GM23248 (cell line): ENCODE results near the gene EFCC1.

Experiments used
- EZH2 ChIP-seq: fragments of 200-600 bp; sonication (generic); IDR thresholded peaks from 2 replicates; pipeline ENCODE4 v1.6.1; 2018; ENCODE audit warnings: antibody characterized with exemption, mild to moderate bottlenecking; ENCODE audit not compliant: insufficient read depth, poor library complexity, severe bottlenecking
- EZH2phosphoT487 ChIP-seq: fragments of 200-600 bp; sonication (generic); IDR thresholded peaks from 2 replicates; pipeline ENCODE4 v1.6.1; 2018; ENCODE audit warnings: antibody characterized with exemption, moderate library complexity, mild to moderate bottlenecking, low read depth; ENCODE audit not compliant: insufficient read depth

DNA sequence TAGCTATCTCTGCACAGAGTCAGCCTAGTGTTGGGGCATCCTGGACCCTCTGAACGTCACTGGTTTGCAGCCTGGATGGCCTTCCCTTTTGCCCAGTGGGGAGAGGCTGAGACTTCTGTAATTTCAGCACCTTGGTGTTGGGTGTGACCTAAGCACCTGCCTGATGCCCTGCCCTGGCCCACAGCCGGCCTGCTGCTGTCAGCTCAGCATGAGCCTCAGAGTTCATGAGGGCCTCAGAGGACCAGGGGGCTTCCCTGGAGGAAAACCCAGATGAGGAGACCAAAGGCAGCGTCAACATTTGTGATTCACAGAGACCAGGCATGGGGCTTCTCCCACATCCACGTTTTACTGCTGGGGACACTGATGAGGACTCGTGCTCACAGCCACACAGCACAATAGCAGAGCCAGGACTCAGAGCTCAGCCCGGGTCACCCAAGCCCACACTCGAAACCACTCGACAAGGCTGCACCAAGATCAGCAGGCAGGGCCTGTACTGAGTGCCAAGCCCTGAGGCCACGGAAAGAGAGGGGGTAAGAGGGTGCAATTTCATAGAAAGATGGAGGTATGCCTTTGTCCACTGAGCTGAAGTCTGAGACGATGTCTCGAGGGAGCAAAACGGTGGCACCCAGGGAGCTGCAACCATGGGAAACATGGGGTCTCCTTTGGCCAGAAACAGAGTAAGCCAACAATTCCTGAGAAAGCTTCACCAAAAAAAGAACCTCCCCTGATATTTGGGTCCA lies 49.6 kb downstream of the EFCC1 start:
- no peak for TF ChIP-seq EZH2
- TF ChIP-seq EZH2phosphoT487, result no peak
